ENCODE measurements around the gene OXGR1.

The OXGR1 gene

GRCh38 chr13:96958286-96958891 lies 35.9 kb downstream of the OXGR1 start:
- no peak for DNase-seq

DNA sequence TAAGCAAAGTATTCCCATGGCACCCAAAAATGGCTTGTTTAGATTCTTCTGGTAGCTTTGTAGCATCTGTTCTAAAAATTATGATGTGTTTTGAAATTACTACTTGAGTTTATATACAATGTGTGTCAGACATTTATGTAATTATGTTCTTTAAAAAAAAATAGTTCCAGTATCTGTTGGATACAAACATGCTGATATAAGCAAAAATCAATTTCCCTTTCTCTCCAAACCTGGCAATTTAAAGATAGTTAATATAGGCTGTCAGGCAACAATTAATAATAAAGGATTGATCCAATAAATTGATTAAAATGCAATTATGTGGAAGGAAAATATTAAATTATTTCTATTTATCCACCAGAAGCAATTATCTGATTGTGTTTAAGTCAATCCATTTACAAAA lies 41.7 kb downstream of the OXGR1 start:
- no peak for DNase-seq

DNA sequence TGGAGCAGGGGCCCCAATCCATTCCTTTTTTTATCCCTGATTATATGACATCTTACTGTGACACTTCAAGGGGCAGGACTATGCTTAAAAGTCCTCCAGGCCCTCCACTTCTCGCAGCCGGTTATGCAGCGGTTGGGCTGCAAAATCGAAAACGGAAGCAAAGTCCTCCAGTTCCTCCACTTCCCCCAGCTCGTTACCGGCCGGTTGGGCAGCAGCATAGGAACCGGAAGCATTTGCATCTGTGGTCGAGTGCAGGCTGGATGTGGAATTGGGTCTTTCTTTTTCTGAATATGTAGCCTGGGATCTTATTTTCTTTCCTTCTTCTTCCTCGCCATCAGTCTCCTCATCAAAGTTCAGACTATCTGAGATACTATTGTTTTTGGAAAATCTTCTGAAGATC lies 46.1 kb downstream of the OXGR1 start:
- no peak for DNase-seq

DNA sequence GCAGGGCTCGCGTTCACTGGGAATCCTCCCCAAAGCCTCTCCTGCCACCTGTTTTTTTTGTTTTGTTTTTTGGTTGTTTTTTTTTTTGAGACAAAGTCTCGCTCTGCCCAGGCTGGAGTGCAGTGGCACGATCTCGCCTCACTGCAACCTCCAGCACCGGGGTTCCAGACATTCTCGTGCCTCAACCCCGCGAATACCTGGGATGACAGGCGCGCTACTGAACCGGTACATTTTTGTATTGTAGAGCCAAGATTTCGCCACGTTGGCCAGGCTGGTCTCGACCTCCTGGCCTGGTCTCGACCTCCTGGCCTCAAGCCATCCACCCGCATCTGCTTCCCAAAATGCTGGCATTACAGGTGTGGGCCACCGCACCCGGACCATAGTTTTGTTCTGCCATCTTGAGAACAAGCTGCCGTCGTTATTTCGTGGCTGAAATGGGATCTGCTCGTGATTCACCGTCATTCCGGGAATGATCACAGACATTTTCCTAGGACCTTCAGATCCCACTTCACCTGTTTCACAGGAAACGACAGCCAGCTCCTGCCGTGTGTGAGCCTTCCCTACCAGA lies 46.8 kb downstream of the OXGR1 start:
- DNase-seq, result no peak

DNA sequence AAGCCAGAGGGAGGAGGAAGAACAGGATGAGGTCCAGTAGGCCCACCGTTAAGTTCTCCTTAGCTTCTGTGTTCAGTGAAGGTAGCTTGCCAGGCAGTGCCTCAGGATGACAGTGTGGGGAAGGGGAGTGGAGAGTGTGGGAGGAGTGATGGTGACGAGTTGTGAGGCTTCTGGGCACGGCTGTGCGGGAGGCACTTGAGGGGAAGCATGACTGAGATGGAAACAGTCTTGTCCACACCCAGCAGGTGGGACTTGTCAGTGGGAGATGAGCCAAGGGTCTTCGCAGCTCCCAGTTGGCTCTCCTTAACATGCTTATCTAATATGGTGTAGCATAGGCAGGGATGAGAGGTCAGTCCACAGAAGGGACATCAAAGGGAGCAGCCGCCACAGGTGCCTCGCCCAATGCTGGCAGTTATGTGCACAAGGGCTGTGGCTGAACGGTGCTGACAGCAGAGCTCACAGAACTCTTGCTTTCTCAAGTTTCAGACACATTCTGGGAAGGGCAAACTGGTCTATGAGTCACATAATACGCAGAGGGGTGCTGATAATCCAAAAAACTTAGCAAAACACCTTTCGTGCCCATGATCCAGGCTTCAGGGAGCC lies 47.5 kb downstream of the OXGR1 start:
- DNase-seq, result no peak

GRCh38 chr13:96940961-96941360 lies 53.3 kb downstream of the OXGR1 start:
- DNase-seq, result no peak

DNA sequence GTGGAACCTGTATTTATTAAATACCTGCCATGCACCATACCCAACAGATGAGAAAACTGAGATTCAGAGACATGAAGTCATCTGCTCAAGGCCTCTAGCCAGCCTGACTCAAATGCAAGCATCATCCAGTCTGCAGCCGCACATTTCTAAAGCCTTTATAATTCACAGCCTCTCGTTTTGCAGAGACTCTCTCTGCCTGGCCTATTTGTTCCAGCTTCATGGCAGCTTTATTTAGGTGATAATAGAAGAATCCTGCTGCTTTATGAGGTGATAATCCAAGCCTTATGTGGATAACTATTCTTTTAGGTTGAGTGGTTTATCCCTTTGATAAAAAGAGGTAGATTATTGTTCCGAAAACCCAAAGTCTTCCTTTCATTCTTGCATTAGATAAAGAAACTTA lies 58.4 kb downstream of the OXGR1 start:
- DNase-seq, result no peak
